Type B pancreatic cell (in vitro differentiated cells): ENCODE measurements around the gene RAC3. TPM values are rescaled to one million over a fixed set of nuclear protein-coding genes. Genes with fewer than 3 reads are reported as not detected.

Source experiments
- DNase-seq: peaks from one replicate; pipeline ENCODE4 v3.0.0; 2021; ENCODE audit warnings: mixed read lengths; ENCODE audit not compliant: unreplicated experiment; ENCODE audit errors: extremely low spot score
- H3K27ac Mint-ChIP-seq: 2 replicates; pipeline ENCODE4 v1.8.0; 2021; ENCODE audit warnings: mild to moderate bottlenecking, mixed read lengths
- H3K27me3 Mint-ChIP-seq: 2 replicates; pipeline ENCODE4 v1.8.0; 2021; ENCODE audit warnings: mixed read lengths
- H3K36me3 Mint-ChIP-seq: 2 replicates; pipeline ENCODE4 v1.8.0; 2021; ENCODE audit warnings: mixed read lengths
- H3K4me1 Mint-ChIP-seq: one replicate; pipeline ENCODE4 v1.8.0; 2021; ENCODE audit warnings: mixed read lengths; ENCODE audit not compliant: unreplicated experiment
- H3K4me3 Mint-ChIP-seq: 2 replicates; pipeline ENCODE4 v1.8.0; 2021; ENCODE audit warnings: mild to moderate bottlenecking, mixed read lengths
- H3K9me3 Mint-ChIP-seq: 2 replicates; pipeline ENCODE4 v1.8.0; 2021; ENCODE audit warnings: mixed read lengths
- CTCF ChIP-seq: fragments of 200-600 bp; sonication (generic); conservative IDR thresholded peaks from 2 replicates; pipeline ENCODE4 v1.5.0; 2021; ENCODE audit warnings: antibody characterized with exemption, mild to moderate bottlenecking
- total RNA-seq: library from RNA; stranded (reverse); gene quantifications from 2 replicates; pipeline ENCODE4 v1.2.1, GENCODE V29; 2021; ENCODE audit warnings: low replicate concordance

Gene RAC3
- total RNA-seq, 1 donor from 2014 or later = 51.7 TPM

GRCh38 chr17:82014432-82014831 lies 17.0 kb upstream of the RAC3 start:
- no peak overlapping the region for H3K27ac Mint-ChIP-seq
- no peaks in the 10 kb centered on the region for H3K36me3 Mint-ChIP-seq
- peaks cover 3% of the 10 kb centered on the region for H3K4me1 Mint-ChIP-seq
- TF ChIP-seq CTCF = no peak
- no peak overlapping the region for H3K4me3 Mint-ChIP-seq
- no peak for DNase-seq
- H3K9me3 Mint-ChIP-seq = no peaks in the 10 kb centered on the region
- H3K27me3 Mint-ChIP-seq = no peaks in the 10 kb centered on the region

GRCh38 chr17:82014971-82015310 lies 16.5 kb upstream of the RAC3 start:
- no peak overlapping the region for H3K27ac Mint-ChIP-seq
- H3K4me1 Mint-ChIP-seq = peaks cover 3% of the 10 kb centered on the region
- no peaks in the 10 kb centered on the region for H3K27me3 Mint-ChIP-seq
- no peaks in the 10 kb centered on the region for H3K36me3 Mint-ChIP-seq
- TF ChIP-seq CTCF = no peak
- H3K9me3 Mint-ChIP-seq = no peaks in the 10 kb centered on the region
- no peak for DNase-seq
- no peak overlapping the region for H3K4me3 Mint-ChIP-seq

- Mint-ChIP-seq H3K27me3 (no peaks in the 10 kb centered on the region), H3K4me1 (peaks cover 3% of the 10 kb centered on the region), H3K27ac (no peak overlapping the region), H3K9me3 (no peaks in the 10 kb centered on the region), H3K4me3 (no peak overlapping the region), H3K36me3 (no peaks in the 10 kb centered on the region)
- no peak for DNase-seq
- no peak for TF ChIP-seq CTCF
Measured at GRCh38 chr17:82015311-82015971, 16.0 kb upstream of the RAC3 start.

- DNase-seq = no peak
- Mint-ChIP-seq H3K9me3 (no peaks in the 10 kb centered on the region), H3K36me3 (no peaks in the 10 kb centered on the region), H3K4me1 (peaks cover 5% of the 10 kb centered on the region), H3K27ac (no peak overlapping the region), H3K4me3 (no peak overlapping the region), H3K27me3 (no peaks in the 10 kb centered on the region)
- TF ChIP-seq CTCF = no peak
Measured at GRCh38 chr17:82016061-82016874, 15.2 kb upstream of the RAC3 start.

- no peak overlapping the region for H3K27ac Mint-ChIP-seq
- no peaks in the 10 kb centered on the region for H3K9me3 Mint-ChIP-seq
- H3K27me3 Mint-ChIP-seq = no peaks in the 10 kb centered on the region
- DNase-seq = no peak
- H3K4me3 Mint-ChIP-seq = no peak overlapping the region
- H3K36me3 Mint-ChIP-seq = no peaks in the 10 kb centered on the region
- peaks cover 12% of the 10 kb centered on the region for H3K4me1 Mint-ChIP-seq
- no peak for TF ChIP-seq CTCF
Measured at GRCh38 chr17:82016875-82017459, 14.5 kb upstream of the RAC3 start.
